Suprapubic skin (tissue), 4 donors: ENCODE measurements around the gene SERHL2. TPM values are rescaled to one million over a fixed set of nuclear protein-coding genes. Genes with fewer than 3 reads are reported as not detected.
A peak's percentile ranks its signal among the peaks of the same experiment; 100 is the strongest.
"Not testable (repeated sequence)": the region's sequence is repeated elsewhere in the genome, so short reads cannot be mapped to it uniquely, and the experiment has no call there.

Source experiments
- DNase-seq, 2 donors: peaks; one replicate each; pipeline ENCODE4 v3.0.0-alpha.2; 2019; ENCODE audit warnings: low spot score in 2 of 2
- H3K27ac ChIP-seq: fragments of 200-600 bp; sonication (generic); one replicate; pipeline ENCODE4 v1.5.1; 2019
- H3K27me3 ChIP-seq: fragments of 200-600 bp; sonication (generic); one replicate; pipeline ENCODE4 v1.5.1; 2019
- H3K36me3 ChIP-seq: fragments of 200-600 bp; sonication (generic); one replicate; pipeline ENCODE4 v1.5.1; 2019
- H3K4me1 ChIP-seq: fragments of 200-600 bp; sonication (generic); one replicate; pipeline ENCODE4 v1.5.1; 2019
- H3K4me3 ChIP-seq: fragments of 200-600 bp; sonication (generic); one replicate; pipeline ENCODE4 v1.5.1; 2019; ENCODE audit warnings: mild to moderate bottlenecking
- H3K9me3 ChIP-seq: fragments of 200-600 bp; sonication (generic); one replicate; pipeline ENCODE4 v1.5.1; 2019
- EP300 ChIP-seq: sonication (generic); formaldehyde crosslinking; IDR thresholded peaks from one replicate; pipeline ENCODE4 v1.6.1; 2017; ENCODE audit warnings: antibody characterized with exemption
- POLR2A ChIP-seq, 2 donors: fragments of 450-650 bp; IDR thresholded peaks; one replicate each; pipeline ENCODE4 v1.6.1; 2017; ENCODE audit warnings: antibody characterized with exemption in 2 of 2, mild to moderate bottlenecking in 2 of 2, moderate library complexity in 2 of 2
- POLR2AphosphoS5 ChIP-seq, 3 donors: sonication (generic); formaldehyde crosslinking; IDR thresholded peaks; one replicate each; pipeline ENCODE4 v1.6.1; 2017; ENCODE audit warnings: antibody characterized with exemption in 3 of 3
- WGBS: methylation state at CpG from one replicate; pipeline ENCODE4 v1.1.5; 2018; 5-methylcytosine and 5-hydroxymethylcytosine counted together
- total RNA-seq, 4 donors: library from RNA; depleted of rRNA; stranded (reverse); fragments of >200 nt; gene quantifications; one replicate each; pipeline ENCODE4 v1.1.0, GENCODE V29; 2016
- TF ChIP-seq, protein P1 (sequence below), 2 donors: fragments of 200-600 bp in 1 of 2; fragments of 450-650 bp in 1 of 2; sonication (generic) in 1 of 2; IDR thresholded peaks; one replicate each; pipeline ENCODE4 v1.5.1; 2016 to 2019; ENCODE audit warnings: antibody characterized with exemption in 2 of 2, mild to moderate bottlenecking in 1 of 2, moderate library complexity in 1 of 2

SERHL2 gene
- total RNA-seq, 4 donors from 2014 or later, result 13.0 to 96.1 (median 52.1) TPM

DNA sequence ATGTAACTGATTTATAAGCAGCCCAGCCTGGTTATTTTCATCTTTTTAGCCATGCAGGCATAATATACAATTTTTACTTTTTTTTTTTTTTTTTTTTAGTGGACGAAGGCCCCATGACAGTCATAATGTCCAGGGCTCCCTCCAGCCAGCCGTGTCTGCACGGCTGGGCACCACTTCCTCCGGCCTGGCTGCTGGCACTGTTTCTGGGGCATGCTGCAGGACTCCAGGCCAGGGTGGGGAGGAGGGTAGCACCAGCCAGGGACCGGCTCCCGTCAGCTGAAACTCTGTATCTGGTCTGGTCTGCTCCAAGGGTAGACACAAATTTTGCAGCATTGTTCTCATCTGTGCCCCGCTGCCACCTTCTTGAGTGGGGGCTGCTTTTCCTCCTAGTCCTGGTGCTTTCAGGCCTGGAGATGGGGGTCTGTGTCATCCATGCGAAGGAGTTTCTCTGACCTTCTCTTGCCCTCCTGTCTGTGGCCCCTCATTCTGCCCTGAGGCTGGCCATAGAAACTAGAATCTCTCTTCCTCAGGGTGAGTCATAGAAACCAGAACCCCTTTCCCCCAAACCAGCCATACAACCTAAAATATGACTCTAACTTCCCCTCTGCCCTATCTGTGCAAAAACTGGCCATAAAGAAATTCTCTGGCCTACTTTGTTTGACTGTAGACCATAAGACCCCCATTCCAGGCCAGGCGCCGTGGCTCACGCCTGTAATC, 25.0 kb upstream of the SERHL2 start:
- Histone ChIP-seq H3K4me3 (no peak overlapping the region), H3K4me1 (no peaks in the 10 kb centered on the region), H3K9me3 (no peaks in the 10 kb centered on the region), H3K27ac (no peak overlapping the region), H3K27me3 (no peaks in the 10 kb centered on the region), H3K36me3 (no peaks in the 10 kb centered on the region)
- no peak for DNase-seq
- 89% methylated on average over 11 of the region's 11 CpGs for WGBS
- no peak for TF ChIP-seq POLR2AphosphoS5 (IDR thresholded peaks at IDR 0.05)

DNA sequence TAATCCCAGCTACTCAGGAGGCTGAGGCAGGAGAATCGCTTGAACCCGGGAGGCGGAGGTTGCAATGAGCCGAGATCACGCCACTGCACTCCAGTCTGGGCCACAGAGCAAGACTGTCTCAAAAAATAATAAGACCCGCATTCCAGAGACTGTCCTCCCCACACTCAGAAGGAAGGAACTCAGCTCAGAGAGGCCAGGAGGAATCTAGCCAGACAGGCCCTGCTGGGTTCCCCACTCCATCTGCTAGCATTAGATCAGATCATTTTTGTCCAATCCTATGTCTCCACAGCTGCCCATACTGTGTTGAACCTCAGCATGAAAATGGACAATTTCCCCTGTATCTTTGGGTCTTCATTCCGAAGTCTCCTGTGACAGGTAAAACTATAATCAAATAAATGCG, 24.3 kb upstream of the SERHL2 start:
- not testable (repeated sequence) for H3K4me3 ChIP-seq, H3K9me3 ChIP-seq, H3K4me1 ChIP-seq, H3K27me3 ChIP-seq, H3K36me3 ChIP-seq, H3K27ac ChIP-seq, DNase-seq
- 93% methylated on average over 8 of the region's 8 CpGs for WGBS

DNA sequence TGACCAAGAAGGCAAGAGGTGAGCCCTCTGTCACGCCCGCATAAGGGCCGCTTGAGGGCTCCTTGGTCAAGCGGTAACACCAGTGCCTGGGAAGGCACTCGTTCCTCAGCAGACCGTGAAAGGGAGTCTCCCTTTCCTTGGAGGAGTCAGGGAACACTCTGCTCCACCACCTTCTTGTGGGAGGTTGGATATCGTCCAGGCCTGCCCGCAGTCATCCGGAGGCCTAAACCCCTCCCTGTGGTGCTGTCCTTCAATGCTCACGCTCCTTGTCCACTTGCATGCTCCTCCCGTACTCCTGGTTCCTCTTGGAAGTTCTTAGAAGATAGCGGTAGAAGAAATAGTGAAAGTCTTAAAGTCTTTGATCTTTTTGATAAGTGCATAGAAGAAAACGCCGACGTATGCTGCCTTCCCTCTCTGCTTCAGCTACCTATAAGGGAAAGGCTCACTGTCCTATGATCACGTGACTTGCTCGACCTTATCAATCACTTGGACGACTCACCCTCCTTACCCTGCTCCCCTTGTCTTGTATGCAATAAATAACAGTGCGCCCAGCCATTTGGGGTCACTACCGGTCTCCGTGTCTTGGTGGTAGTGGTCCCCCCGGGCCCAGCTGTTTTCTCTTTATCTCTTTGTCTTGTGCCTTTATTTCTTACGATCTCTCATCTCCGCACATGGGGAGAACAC, 22.2 kb upstream of the SERHL2 start:
- H3K36me3 ChIP-seq, H3K4me1 ChIP-seq, H3K27ac ChIP-seq, DNase-seq, H3K9me3 ChIP-seq, H3K4me3 ChIP-seq, H3K27me3 ChIP-seq: not testable (repeated sequence)
- 84% methylated on average over 24 of the region's 24 CpGs for WGBS

DNA sequence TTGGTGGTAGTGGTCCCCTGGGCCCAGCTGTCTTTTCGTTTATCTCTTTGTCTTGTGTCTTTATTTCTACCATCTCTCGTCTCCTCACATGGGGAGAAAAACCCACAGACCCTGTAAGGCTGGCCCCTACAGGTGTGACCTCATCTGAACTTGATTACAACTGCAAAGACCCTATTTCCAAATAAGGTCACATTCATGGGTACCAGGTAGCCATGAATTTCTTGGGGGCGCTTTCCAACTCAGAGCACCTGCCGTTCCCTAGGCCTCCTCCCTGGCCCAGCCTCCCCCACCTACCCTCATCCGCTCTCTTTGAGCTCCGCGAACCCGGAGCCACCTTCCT, 20.1 kb upstream of the SERHL2 start:
- H3K36me3 ChIP-seq, result no peaks in the 10 kb centered on the region
- 94% methylated on average over 8 of the region's 8 CpGs for WGBS
- H3K4me1 ChIP-seq, result peaks cover 12% of the 10 kb centered on the region
- H3K27ac ChIP-seq, result no peak overlapping the region
- DNase-seq, result no peak
- no peak for TF ChIP-seq EP300
- no peak for TF ChIP-seq POLR2AphosphoS5 (IDR thresholded peaks at IDR 0.05)
- TF ChIP-seq, protein P1, sequence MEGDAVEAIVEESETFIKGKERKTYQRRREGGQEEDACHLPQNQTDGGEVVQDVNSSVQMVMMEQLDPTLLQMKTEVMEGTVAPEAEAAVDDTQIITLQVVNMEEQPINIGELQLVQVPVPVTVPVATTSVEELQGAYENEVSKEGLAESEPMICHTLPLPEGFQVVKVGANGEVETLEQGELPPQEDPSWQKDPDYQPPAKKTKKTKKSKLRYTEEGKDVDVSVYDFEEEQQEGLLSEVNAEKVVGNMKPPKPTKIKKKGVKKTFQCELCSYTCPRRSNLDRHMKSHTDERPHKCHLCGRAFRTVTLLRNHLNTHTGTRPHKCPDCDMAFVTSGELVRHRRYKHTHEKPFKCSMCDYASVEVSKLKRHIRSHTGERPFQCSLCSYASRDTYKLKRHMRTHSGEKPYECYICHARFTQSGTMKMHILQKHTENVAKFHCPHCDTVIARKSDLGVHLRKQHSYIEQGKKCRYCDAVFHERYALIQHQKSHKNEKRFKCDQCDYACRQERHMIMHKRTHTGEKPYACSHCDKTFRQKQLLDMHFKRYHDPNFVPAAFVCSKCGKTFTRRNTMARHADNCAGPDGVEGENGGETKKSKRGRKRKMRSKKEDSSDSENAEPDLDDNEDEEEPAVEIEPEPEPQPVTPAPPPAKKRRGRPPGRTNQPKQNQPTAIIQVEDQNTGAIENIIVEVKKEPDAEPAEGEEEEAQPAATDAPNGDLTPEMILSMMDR (IDR thresholded peaks at IDR 0.05), result no peak
- TF ChIP-seq POLR2A (IDR thresholded peaks at IDR 0.05), result no peak
- no peak overlapping the region for H3K4me3 ChIP-seq
- no peaks in the 10 kb centered on the region for H3K9me3 ChIP-seq
- H3K27me3 ChIP-seq, result no peaks in the 10 kb centered on the region

DNA sequence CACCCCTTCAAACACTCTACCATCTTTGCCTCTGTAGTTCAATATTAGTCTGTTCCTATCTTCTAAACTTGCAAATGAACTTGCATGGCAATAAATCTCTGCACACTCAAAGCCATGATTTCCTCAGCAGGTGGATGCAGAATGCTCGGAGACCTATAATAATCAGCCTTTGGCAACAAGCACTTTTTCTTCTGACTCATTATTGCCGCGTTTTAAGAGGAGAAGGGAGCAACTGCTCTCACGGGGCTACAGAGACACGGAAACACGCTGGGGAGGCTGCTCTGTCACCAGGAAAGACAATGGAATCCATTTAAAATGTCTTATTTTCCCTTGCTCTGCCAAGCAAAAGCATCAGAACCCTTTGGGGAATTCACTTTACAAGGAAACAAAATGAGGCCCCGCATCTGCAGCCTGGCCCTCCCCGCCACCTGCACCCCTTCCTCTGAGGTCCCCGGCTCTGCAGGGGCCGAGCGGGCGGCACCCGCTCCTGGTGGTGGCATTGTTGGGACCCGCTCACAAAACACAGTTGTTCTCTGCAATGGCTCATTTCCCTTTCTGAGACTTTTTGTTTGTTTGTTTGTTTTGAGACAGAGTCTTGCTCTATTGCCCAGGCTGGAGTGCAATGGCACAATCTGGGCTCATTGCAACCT, 18.5 kb upstream of the SERHL2 start:
- peaks cover 12% of the 10 kb centered on the region for H3K4me1 ChIP-seq
- not testable (repeated sequence) for H3K27ac ChIP-seq, H3K36me3 ChIP-seq, H3K27me3 ChIP-seq, H3K9me3 ChIP-seq, DNase-seq, H3K4me3 ChIP-seq
- WGBS, result 88% methylated on average over 1 of the region's 14 CpGs

DNA sequence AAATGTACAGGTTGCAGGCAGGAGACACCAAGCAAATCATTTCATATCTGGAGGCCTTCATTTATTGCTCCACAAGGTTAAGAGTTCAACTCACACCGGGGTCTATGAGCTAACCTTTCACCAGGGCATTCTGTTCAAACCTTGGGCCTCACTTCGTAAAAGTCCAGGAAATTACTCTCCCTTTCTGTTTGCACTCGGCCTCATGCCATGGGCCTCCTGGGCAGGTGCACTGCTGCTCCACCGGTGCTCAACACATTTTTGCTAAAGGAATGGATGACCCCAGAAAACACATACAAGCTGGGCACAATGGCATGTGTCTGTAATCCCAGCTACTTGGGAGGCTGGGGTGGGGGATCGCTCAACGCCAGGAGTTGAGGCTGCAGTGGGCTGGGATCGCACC, 17.6 kb upstream of the SERHL2 start:
- H3K27ac ChIP-seq, result peak overlapping the region; percentile 50
- no peaks in the 10 kb centered on the region for H3K9me3 ChIP-seq
- 91% methylated on average over 7 of the region's 7 CpGs for WGBS
- H3K4me1 ChIP-seq, result peaks cover 12% of the 10 kb centered on the region
- H3K27me3 ChIP-seq, result no peaks in the 10 kb centered on the region
- TF ChIP-seq EP300 (no peak), POLR2AphosphoS5 (IDR thresholded peaks at IDR 0.05) (no peak), POLR2A (IDR thresholded peaks at IDR 0.05) (no peak)
- TF ChIP-seq, protein P1 (IDR thresholded peaks at IDR 0.05), result no peak
- H3K4me3 ChIP-seq, result no peak overlapping the region
- DNase-seq, result no peak
- no peaks in the 10 kb centered on the region for H3K36me3 ChIP-seq

DNA sequence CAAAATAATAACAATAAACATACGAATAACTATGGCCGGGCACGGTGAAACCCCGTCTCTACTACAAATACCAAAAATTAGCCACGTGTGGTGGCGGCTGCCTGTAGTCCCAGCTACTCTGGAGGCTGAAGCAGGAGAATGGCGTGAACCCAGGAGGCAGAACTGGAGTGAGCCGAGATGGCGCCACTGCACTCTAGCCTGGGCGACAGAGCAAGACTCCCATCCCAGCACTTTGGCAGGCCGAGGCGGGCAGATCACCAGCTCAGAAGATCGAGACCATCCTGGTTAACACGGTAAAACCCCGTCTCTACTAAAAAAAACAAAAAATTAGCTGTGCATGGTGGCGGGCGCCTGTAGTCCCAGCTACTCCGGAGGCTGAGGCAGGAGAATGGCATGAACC, 17.1 kb upstream of the SERHL2 start:
- not testable (repeated sequence) for H3K9me3 ChIP-seq, H3K27me3 ChIP-seq, H3K4me3 ChIP-seq, DNase-seq, H3K36me3 ChIP-seq
- WGBS, result 88% methylated on average over 18 of the region's 18 CpGs
- Histone ChIP-seq H3K4me1 (peaks cover 12% of the 10 kb centered on the region), H3K27ac (peak overlapping the region; percentile 50)

DNA sequence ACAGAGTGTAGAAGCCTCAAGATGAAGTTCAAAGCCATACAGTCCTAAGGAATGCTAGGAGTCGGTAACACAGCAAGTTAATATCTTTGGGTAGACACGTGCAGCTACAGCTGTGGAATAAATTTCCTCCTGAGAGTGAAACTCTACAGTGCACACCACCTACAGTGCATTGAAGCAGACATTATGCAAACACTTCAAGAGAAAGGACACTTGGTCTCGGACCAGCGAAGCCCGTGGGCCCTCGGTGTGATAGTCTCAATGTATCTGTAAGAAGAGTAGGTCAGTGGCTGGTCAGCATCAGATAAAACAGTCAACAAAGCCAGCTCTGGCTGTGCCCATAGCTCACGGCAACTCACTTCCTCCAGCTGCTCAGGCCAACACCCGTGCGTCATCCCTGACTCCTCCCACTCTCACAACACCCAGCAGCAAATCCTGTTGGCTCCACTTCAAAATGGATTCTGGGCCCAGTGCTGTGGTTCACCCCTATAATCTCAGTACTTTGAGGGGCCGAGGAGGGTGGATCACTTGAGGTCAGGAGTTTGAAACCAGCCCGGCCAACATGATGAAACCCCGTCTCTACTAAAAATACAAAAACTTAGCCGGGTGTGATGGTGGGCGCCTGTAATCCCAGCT, 16.4 kb upstream of the SERHL2 start:
- not testable (repeated sequence) for H3K27me3 ChIP-seq, H3K36me3 ChIP-seq, H3K4me3 ChIP-seq, DNase-seq, H3K9me3 ChIP-seq
- peaks cover 12% of the 10 kb centered on the region for H3K4me1 ChIP-seq
- H3K27ac ChIP-seq, result peak overlapping the region; percentile 62
- WGBS, result 44% methylated on average over 11 of the region's 14 CpGs

DNA sequence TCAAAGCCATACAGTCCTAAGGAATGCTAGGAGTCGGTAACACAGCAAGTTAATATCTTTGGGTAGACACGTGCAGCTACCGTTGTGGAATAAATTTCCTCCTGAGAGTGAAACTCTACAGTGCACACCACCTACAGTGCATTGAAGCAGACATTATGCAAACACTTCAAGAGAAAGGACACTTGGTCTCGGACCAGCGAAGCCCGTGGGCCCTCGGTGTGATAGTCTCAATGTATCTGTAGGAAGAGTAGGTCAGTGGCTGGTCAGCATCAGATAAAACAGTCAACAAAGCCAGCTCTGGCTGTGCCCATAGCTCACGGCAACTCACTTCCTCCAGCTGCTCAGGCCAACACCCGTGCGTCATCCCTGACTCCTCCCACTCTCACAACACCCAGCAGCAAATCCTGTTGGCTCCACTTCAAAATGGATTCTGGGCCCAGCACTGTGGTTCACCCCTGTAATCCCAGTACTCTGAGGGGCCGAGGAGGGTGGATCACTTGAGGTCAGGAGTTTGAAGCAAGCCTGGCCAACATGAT, 14.5 kb upstream of the SERHL2 start:
- H3K36me3 ChIP-seq, H3K27me3 ChIP-seq, DNase-seq, H3K9me3 ChIP-seq, H3K4me3 ChIP-seq: not testable (repeated sequence)
- H3K27ac ChIP-seq, result peak overlapping the region; percentile 61
- peaks cover 12% of the 10 kb centered on the region for H3K4me1 ChIP-seq
- 42% methylated on average over 11 of the region's 11 CpGs for WGBS
